HG03442 (cell line): ENCODE measurements around the gene ENDOD1.

ENCODE experiments used
- ATAC-seq: cut with Tn5 transposase; IDR thresholded peaks from one replicate; pipeline ENCODE4 v1.9.1; 2021; ENCODE audit warnings: mild to moderate bottlenecking, moderate library complexity; ENCODE audit not compliant: unreplicated experiment

Gene ENDOD1

DNA sequence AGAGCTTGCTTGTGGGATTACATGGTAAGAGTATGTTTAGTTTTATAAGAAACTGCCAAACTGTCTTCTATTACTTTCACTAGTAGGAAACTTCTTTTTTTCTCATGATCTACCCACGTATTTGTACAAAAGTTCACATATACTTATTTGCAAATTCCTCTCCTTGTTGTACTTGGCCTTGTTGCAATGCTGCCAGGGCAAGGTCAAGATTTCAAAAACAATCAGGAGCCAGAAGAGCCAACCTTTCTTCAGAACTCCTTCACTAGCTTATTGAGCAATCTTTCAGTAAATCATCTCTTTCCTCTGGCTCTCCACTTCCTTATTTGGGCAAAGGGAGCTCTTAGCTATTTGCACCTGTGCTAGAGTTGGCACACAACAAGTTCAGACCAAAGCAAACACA, 13.2 kb upstream of the ENDOD1 start:
- ATAC-seq: peak; percentile 60

DNA sequence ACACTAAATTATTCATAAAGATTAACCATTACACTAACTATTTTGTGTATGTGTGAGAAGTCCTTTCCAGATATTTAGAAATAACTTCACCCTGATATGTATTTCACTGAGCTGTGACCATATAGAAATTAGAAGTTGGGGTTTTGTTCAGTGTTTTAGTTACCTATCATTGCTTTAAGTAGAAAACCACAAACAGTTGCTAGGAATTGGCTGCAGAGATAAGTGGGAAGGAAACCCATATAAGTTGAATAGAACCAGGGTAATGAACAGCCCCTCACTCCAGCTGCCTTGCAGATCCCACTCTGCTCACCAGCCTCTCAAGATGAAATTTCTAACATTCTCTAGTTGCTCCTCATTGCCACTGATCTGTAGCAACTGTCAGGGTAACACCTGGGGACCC, 12.7 kb upstream of the ENDOD1 start:
- ATAC-seq: no peak

DNA sequence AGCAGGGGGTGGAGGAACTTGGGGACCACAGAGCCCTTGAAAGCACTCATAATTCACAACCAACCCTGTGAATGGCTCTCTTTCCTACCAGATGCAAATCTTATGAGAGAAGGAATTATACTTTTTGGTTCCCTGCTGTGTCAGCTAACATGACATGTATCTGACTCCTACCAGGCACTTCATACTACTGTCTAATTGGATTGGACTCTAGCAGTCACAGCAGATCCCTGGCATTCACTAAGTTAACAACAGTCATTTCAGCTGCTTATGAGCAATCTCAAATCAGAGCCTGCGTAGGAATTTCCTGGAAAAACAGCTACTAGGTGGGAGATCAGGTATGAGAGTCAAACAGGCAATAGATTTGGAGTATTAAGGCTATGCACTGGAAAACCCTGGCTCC, 11.1 kb upstream of the ENDOD1 start:
- ATAC-seq: no peak

DNA sequence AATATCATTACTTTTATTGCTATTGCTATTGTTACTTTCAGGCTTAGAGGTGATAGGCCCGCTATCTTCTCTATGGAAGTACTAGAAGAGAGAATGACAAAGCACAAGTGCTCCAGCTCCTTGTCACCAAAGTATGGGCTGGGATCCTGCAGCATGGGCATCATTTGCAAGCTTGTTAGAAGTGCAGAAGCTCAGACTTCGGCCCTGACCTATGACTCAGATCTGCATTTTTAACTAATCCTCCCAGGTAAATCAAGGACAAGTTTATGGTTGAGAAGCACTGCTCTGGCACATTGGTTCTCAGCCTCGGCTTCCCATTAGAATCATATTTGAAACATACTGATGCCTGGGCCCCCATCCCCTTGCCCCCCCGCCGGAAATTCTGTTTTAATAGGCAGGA, 8.6 kb upstream of the ENDOD1 start:
- ATAC-seq: no peak

DNA sequence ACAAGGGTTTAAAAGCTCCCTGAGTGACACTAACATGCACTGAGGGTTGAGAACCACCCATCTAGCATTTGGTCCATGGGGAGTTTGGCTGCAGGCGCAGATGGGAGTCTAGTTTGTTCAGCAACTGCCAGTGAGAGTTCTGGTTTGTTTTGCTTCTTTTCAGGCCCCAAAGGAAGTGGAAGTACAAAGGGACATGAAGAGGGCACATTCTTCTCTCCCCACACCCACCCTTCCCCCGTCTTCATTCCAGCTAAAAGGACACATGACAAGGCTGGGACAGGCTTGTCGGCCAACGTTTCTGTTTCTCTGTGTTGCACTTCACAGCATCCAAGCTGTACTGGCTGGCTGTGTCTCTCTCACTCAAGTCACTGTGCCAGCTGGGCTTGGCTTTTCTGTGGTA, 8.2 kb upstream of the ENDOD1 start:
- no peak for ATAC-seq

DNA sequence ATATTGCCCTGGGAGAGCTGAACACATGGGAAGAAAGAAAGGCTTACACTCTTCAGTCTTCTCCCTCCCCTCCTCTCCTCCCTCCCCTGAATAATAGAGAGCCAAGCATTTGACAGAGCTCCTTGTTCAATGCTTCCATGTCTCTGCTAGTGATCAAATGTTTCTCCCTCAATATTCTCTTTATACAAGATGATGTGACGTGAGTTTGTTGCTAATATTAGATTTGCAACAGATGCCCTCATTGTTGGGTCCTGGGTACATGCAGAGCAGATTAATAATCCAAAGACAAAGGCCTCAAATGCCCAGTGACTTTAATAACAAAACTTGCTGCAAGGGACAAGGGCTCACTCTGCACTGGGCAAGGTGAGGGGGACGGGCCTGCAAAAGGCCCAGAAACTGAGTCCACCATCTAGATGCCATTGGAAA, 7.1 kb upstream of the ENDOD1 start:
- no peak for ATAC-seq

DNA sequence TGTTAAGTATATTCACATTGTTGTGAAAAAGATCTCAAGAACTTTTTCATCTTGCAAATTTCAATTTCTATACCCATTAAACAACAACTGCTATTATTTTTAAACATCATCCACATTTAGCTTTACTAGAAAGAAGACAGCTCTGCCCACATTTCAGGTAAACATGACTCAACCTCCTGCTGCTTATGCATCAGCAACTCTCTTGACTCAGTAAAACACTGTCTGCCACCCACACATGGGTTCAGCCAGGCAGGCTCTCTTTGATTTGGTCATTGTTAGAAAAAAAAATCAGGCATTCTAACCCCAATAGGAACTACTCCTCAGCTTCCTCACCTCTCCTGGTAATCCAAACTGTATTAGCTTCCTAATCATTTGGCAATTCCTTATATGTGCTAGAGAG, 5.1 kb upstream of the ENDOD1 start:
- peak; percentile 71 for ATAC-seq

DNA sequence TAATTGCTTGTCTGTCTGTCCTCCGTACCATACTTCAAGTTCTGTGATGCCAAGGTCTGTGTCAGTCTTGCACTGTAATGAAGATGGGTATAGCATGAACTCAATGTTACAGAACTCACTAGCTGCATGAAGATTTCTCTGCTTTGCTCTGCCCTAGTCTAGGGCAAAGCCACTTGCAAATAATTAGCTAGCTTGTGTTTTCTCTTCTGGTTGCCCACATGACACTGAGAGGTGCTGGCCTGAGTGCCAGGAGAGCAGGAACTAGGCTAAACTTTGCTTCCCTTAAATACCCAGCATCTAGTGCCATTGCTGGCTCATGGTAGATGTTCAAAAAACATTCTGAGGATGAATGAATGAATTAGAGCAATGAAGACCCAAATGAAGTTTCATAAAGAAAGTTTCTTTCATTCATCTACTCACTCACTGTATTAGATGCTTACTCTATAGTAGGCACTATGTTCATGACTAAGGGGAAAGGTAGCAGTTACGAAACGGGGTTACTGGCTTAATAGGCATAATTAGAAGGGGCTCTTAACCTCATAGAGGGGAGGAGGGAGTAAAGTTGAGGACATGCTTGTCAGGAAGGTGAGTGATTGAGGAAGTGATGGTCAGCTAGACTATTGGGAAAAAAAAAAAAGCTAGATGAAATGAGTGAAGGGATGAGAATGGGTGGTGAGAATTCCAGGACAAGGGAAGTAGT, 4.4 kb upstream of the ENDOD1 start:
- no peak for ATAC-seq

DNA sequence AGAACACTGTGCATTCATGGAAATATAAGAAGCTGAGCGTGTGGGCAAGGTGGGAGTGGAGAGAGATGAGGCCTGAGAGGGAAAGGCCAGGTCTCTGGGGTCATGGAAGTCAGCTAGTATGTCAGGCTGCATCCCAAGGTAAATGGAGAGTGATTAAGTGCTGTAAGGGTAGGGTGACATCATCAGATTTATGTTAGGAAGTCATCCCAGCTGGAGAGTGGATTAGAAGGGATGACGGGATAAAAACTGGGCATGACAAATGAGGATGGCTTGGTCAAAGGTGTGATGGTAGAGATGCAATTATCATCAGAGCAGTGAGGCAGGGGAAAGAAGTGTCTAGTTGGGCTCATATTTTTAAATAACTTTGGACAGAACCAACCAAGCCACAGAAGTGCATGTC, 3.5 kb upstream of the ENDOD1 start:
- no peak for ATAC-seq

DNA sequence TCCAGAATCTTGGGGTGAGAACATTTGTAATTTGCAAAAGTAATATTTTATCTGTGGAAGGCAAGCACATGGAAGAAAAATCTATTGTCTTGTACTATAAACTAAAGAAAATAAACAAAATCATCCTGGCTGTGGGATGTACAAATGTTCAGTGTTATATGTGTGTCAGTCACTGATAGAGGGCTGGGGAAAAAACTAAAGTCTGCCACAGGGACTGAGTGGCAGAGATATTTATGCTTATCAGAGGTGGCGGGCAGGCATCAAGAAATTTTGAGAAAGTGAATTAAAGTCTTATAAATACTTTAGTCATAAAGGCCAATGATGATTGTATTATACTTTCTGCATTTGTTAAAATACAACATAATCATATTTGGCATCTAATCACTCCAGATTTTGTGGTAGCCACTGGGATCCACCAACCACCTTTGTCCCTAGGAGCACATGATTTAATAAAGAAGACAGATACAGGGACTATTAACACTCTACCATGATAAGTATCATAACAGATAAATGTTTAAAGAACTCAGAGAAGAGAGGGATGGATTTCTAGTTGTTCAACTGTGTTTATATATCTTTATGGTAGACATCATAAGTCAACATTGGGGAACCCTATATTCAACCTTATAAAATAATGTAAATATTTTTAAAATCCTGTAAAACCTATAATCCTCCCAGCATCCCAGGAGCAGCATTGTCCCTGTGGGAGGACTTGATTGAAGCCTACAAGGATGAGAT, 2.6 kb upstream of the ENDOD1 start:
- no peak for ATAC-seq

DNA sequence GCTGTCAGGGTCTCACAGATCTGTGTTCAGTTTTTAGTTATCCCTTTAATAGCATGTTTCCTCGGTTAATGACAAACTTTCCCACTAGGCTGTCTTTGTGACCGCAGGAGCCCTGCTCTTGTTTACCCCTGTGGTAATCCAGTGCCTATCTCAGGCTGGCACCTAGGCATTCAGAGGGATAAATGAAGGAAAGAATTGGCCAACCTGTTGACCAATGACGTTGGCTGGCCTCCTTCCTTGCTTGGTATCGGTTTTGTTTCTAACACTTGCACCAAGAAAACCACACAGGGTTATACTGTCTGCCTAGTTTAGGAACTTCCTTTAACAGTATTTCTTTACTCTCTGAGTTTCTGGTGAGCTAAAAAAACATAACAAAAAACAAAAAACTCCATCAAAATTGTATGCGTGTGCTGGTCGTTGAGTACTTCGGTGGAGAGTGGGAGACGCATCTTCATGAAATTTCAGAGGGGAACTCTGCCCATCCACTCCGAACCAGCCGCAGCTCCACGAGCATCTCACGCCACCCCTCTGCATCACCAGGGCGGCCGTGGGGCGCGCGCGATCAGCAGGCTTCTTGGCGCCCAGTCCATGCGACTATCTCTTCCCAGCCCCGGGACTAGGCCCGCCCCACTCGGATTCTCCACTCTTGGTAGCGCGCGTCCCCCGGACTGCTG, 563 bp upstream of the ENDOD1 start:
- peak; percentile 42 for ATAC-seq

DNA sequence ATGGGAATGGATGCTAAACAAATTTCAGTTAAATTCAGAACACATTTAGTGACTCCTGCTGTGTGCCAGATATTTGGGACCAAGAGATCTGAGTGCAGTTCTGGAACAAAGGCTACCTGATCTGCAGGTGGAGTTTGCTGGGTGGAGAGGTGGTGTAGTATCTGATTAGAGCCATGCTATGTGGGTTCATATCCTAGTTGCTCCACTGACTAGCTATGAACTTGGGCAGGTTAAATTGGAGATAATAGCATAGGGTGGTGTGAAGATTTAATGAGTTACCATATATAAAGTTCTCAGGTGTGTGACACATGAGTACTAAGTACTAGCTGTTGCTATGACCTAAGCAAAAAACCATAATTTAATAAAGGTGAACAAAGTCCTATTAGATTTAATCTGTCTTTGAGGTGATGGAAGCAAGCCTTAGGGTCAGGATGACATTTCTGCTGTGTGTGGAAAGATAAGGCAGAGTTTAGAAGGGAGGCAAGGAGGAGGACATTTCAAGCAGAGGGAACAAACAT, 2.1 kb downstream of the ENDOD1 start:
- ATAC-seq: no peak

DNA sequence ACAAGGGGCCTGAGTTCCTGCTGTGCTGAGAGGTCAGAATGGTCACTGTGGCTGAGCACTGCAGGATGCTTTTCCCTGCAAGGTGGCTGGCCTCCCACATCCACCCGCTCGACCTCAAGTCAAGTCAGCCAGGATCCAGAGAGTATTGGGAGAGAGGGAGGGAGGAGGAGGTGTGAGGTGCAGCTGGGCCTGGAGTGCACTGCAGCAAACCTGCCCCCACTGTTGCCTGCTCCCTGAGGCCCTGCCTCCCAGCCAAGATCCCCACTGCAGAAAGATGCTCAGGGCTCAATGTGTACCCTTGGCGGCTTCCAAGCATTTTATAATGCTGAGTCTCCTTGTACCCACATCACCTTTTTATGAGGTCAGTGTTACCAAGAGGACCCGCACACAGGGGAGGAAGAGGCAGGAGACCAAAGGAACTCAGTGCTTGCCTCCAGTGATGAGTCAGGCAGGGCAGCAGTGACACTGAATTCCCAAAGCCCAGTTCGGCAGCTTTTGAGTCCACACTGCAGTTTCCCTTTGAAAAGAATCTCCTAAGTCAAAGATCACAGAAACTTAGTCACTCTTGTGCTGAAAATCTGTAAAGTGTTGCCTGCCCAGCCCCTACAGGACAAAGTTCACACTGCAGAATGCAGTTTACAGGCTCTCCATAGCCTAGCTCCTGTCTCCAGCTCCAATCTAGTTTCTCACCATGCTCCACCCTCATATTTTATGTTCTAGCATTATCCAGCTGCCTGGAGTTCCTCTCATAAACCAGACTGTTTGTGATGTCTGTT, 3.1 kb downstream of the ENDOD1 start:
- ATAC-seq: no peak

DNA sequence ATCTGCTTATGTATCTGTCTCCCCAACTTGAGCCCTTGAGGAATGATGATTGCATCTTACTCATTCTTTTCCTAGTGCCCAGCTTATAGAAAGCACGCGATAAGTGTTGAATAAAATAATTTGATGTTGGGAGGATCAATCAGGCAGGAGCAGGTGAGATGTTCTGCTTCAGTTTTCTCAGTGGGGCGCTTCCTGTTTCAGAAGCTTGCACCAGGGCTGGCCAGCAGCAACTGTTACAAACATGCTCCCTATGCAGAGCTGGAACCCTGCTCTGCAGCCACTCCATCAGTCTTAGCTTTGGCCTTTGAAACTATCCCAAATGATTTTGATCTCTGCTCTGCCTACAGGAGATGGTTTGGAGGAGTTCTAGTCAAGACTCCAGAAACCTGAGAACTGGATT, 3.9 kb downstream of the ENDOD1 start:
- ATAC-seq: no peak

DNA sequence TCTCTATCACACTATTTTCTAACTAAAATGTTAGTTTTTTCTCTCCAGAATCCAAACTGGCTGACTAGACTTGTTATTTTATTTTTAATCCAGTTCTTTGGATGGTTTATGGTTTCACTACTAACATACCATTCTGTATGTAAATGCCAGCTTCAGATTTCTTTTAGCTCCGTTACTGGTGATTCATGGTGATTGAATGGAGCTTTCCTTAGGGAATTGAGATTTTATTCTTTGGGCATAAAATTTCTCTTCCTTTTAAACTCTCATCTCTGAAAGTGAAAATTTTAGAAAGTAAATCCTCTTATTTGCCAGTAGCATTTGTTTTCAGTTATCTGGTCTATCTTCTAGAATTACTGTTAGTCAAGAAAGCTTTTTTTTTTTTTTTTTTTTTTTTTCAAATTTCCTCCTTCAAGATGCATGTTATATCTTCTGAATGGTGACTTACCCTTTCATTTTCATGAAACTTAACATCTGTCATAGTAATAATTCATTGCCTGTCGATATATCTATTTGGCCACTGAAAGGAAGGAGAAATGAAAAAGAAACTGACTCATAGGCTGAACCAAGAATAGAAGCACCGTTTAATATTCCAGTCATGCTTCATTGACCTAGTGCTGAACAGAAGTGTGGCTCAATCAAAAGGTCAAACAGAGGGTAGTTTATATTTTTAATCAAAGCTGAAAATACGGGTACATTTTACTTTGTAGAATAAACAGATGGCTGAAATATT, 6.4 kb downstream of the ENDOD1 start:
- ATAC-seq: peak; percentile 84

DNA sequence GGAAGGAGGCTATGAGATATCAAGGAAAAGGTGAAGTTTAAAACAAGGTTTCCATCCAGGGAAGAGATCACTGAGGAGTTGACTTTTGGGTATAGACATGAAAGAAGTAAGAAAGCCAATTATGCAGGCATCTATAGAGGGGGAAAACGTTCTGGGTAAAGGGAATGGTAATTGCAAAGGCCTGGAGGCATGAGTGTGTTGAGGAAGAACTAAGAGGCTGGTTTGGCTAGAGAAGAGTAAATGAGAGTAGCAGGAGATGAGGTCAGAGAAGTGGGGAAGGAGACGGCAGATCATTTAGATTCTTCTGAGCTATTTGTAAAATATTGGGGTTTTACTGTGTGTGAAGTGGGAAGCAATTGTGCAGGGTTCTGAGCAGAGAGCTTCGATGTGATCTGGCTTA, 7.6 kb downstream of the ENDOD1 start:
- ATAC-seq: no peak

DNA sequence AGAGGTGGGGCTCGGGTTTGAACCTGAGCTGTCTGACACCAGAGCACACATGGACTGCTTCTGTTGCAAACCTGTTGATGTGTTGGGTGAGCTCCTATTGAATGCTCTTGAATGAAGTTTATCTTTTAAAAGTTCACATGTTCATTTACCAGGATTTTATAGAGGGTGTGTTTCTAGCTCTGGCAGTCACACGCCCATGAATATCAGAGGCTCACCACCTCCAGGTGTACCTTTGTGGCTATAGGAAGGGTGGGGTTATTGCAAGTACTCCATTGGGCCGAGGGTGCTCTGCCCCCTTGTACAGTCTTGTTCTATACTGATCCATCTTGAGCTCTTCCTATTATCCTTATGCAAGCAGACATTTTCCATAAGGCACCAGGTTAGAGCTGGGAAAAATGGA, 9.2 kb downstream of the ENDOD1 start:
- ATAC-seq: no peak

DNA sequence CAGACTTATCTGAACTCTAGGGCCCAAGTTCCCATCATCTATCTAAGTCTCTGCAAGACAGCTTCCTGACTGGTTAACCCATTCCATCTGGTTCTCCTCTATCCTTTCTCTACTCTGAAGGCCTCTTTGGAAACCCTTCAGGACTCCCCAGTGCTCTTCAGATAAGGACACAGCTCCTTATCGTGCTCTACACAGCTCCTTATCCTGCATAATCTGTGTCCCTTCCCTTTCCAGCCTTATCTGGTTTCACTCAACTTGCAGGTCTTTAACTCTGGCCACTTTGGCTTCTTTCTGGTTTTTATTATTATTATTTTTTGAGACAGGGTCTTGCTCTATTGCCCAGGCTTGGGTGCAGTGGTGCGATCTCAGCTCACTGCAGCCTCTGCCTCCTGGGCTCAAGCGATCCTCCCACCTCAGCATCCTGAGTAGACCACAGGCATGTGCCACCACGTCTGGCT, 10.6 kb downstream of the ENDOD1 start:
- no peak for ATAC-seq

DNA sequence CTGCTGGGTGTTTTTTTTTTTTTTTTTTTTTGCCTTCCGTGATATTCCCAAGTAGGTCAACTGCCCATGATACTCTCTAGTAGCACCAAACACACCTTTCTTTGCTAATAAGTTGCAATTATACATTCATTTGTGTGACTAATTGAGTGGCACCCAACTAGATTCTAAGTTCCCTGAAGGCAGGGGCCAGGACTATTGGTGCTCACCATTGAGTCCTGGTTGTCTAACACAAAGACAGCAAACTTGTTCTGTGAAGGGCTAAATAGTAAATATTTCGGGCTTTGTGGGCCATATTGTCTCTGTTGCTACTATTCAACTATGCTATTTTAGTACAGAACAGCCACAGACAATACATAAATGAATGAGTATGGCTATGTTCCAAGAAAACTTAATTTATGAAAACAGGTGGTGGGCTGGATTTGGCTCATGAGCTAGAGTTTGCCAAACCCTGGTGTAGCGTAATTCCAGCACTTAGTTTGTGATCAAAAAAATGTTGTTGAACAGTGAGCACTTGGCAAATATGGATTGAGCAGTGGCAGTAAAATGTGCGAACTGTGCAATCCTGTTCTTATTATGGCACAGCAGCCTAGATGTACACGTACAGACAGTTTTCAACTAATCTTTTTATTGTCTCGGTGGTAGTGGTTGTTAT, 11.3 kb downstream of the ENDOD1 start:
- ATAC-seq: no peak

DNA sequence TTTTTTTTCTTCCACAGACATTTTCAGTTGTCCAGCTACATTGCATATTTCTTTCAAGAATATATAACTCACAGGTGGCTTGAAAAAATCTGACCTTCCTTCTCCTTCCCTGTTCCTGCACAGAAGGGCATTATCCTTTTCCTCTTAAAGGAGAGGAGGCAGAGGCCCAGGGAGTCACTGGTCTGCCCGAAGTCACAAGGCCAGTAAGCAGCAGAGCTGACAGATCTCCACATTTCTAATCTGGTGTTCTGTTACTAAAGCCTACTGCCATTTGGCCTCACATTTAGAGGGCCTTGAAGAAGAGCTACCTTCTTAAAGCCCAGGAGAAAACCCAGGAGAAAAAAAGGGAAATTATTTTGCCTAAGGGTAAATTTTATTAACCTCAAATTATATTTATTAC, 12.3 kb downstream of the ENDOD1 start:
- no peak for ATAC-seq
